ENCODE data around the gene HPS1.

DNA sequence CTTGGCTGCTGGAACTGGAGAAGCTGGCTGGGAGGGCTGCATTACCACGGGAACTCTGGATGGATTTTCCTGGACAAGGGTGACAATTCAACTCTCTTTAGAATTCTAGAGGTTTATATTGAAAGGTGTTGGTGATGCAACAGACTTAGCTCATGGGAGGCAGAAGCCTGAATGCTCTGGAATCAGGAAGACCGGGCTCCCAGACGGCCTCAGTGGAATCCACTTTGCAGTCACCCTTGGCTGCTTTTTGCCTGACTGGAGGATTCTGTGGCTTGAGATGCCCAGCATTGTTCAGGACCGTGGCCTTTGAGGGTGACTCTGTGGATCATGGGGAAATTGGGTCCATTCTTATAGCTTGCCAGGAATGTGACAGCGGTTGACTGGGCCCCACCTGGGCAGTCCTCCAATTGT, 64.0 kb downstream of the HPS1 start:
- TF ChIP-seq, protein P1, sequence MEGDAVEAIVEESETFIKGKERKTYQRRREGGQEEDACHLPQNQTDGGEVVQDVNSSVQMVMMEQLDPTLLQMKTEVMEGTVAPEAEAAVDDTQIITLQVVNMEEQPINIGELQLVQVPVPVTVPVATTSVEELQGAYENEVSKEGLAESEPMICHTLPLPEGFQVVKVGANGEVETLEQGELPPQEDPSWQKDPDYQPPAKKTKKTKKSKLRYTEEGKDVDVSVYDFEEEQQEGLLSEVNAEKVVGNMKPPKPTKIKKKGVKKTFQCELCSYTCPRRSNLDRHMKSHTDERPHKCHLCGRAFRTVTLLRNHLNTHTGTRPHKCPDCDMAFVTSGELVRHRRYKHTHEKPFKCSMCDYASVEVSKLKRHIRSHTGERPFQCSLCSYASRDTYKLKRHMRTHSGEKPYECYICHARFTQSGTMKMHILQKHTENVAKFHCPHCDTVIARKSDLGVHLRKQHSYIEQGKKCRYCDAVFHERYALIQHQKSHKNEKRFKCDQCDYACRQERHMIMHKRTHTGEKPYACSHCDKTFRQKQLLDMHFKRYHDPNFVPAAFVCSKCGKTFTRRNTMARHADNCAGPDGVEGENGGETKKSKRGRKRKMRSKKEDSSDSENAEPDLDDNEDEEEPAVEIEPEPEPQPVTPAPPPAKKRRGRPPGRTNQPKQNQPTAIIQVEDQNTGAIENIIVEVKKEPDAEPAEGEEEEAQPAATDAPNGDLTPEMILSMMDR (IDR thresholded peaks at IDR 0.05), result no peak
- no peak for TF ChIP-seq POLR2A (IDR thresholded peaks at IDR 0.05)
